MM.1S (cell line): ENCODE results near the gene ARHGAP1.
"Not testable (repeated sequence)": the region's sequence is repeated elsewhere in the genome, so short reads cannot be mapped to it uniquely, and the experiment has no call there.

ENCODE experiments used
- DNase-seq: peaks from one replicate; pipeline ENCODE4 v3.0.0-alpha.2; 2015
- H2AFZ ChIP-seq: fragments of 300-600 bp; sonication (generic); 2 replicates; pipeline ENCODE4 v1.6.0; 2016; ENCODE audit warnings: antibody characterized with exemption, low read length
- H3F3A ChIP-seq: fragments of 300-600 bp; sonication (generic); 2 replicates; pipeline ENCODE4 v1.6.1; 2016; ENCODE audit warnings: mild to moderate bottlenecking, antibody characterized with exemption, low read length, moderate library complexity, mixed read lengths; ENCODE audit not compliant: insufficient read depth
- H3K27ac ChIP-seq: fragments of 300-600 bp; sonication (generic); 2 replicates; pipeline ENCODE4 v1.5.1; 2016; ENCODE audit warnings: mild to moderate bottlenecking, low read length
- H3K27me3 ChIP-seq: fragments of 300-600 bp; sonication (generic); replicated peaks from 2 replicates; pipeline ENCODE4 v1.6.0; 2016; ENCODE audit warnings: low read length; ENCODE audit not compliant: insufficient read depth
- H3K36me3 ChIP-seq: fragments of 300-600 bp; sonication (generic); replicated peaks from 2 replicates; pipeline ENCODE4 v1.6.1; 2016; ENCODE audit warnings: mild to moderate bottlenecking, low read length, mixed read lengths; ENCODE audit not compliant: insufficient read depth
- H3K4me1 ChIP-seq: fragments of 300-600 bp; sonication (generic); 2 replicates; pipeline ENCODE4 v1.6.1; 2016; ENCODE audit warnings: low read length, mixed read lengths
- H3K4me2 ChIP-seq: fragments of 300-600 bp; sonication (generic); 2 replicates; pipeline ENCODE4 v1.6.0; 2016; ENCODE audit warnings: low read depth, low read length
- H3K4me3 ChIP-seq: fragments of 300-600 bp; sonication (generic); 2 replicates; pipeline ENCODE4 v1.5.1; 2016; ENCODE audit warnings: low read length, mixed read lengths
- H3K79me2 ChIP-seq: fragments of 300-600 bp; sonication (generic); 2 replicates; pipeline ENCODE4 v1.6.1; 2016; ENCODE audit warnings: mixed run types, low read length, mixed read lengths
- H3K9ac ChIP-seq: fragments of 300-600 bp; sonication (generic); 2 replicates; pipeline ENCODE4 v1.6.1; 2016; ENCODE audit warnings: low read length, mixed read lengths
- H3K9me2 ChIP-seq: fragments of 300-600 bp; sonication (generic); replicated peaks from 2 replicates; pipeline ENCODE4 v1.6.1; 2016; ENCODE audit warnings: mild to moderate bottlenecking, low read length, mixed read lengths; ENCODE audit not compliant: insufficient read depth
- H3K9me3 ChIP-seq: fragments of 300-600 bp; sonication (generic); replicated peaks from 2 replicates; pipeline ENCODE4 v1.6.1; 2016; ENCODE audit warnings: mild to moderate bottlenecking, low read length, mixed read lengths; ENCODE audit not compliant: insufficient read depth
- H4K20me1 ChIP-seq: fragments of 300-600 bp; sonication (generic); 2 replicates; pipeline ENCODE4 v1.6.1; 2016; ENCODE audit warnings: mild to moderate bottlenecking, low read length, moderate library complexity, mixed read lengths; ENCODE audit not compliant: insufficient read depth
- CTCF ChIP-seq: fragments of 300-600 bp; sonication (generic); IDR thresholded peaks from 2 replicates; pipeline ENCODE4 v1.5.1; 2016; ENCODE audit warnings: antibody characterized with exemption, low read length, mixed read lengths
- EZH2 ChIP-seq: fragments of 300-600 bp; sonication (generic); optimal IDR thresholded peaks from 2 replicates; pipeline ENCODE3; 2017; ENCODE audit warnings: low read depth, mild to moderate bottlenecking, antibody characterized with exemption, low read length, mixed read lengths
- EZH2phosphoT487 ChIP-seq: fragments of 300-600 bp; sonication (generic); IDR thresholded peaks from 2 replicates; pipeline ENCODE4 v1.6.1; 2018; ENCODE audit warnings: antibody characterized with exemption, low read length

Gene ARHGAP1

GRCh38 chr11:46671958-46672315, 28.5 kb downstream of the ARHGAP1 start:
- no peak for DNase-seq
- H2AFZ ChIP-seq: no peak overlapping the region
- peak overlapping the region; percentile 70; the same call in 1 of the 2 replicates for H3K27ac ChIP-seq
- H3K4me3 ChIP-seq: no peak overlapping the region
- no peaks in the 10 kb centered on the region for H3K9me2 ChIP-seq
- H3K79me2 ChIP-seq: peaks cover 12% of the 10 kb centered on the region
- H3K27me3 ChIP-seq: no peaks in the 10 kb centered on the region
- H3K9ac ChIP-seq: no peak overlapping the region
- peaks cover 36% of the 10 kb centered on the region for H3F3A ChIP-seq
- H3K4me2 ChIP-seq: no peak overlapping the region
- H3K36me3 ChIP-seq: peaks cover 7% of the 10 kb centered on the region; the same call in 1 of the 2 replicates
- no peaks in the 10 kb centered on the region for H4K20me1 ChIP-seq
- TF ChIP-seq CTCF (no peak), EZH2 (no peak), EZH2phosphoT487 (no peak)
- H3K9me3 ChIP-seq: no peaks in the 10 kb centered on the region
- peaks cover 49% of the 10 kb centered on the region for H3K4me1 ChIP-seq

GRCh38 chr11:46670521-46670920, 29.9 kb downstream of the ARHGAP1 start:
- not testable (repeated sequence) for H4K20me1 ChIP-seq, H3K9me2 ChIP-seq, DNase-seq, H3K36me3 ChIP-seq, H3K9me3 ChIP-seq, H3K4me3 ChIP-seq, H3K27me3 ChIP-seq, H3K9ac ChIP-seq
- Histone ChIP-seq H3K4me2 (peak overlapping the region; percentile 40; the same call in 1 of the 2 replicates), H3F3A (peaks cover 48% of the 10 kb centered on the region), H3K4me1 (peaks cover 61% of the 10 kb centered on the region), H3K27ac (peak overlapping the region; percentile 70), H2AFZ (0 out of 2 replicates have a peak overlapping the region, but pooled peaks have one; percentile 2), H3K79me2 (peaks cover 12% of the 10 kb centered on the region)

GRCh38 chr11:46669711-46670139, 30.7 kb downstream of the ARHGAP1 start:
- no peaks in the 10 kb centered on the region for H3K9me3 ChIP-seq
- no peaks in the 10 kb centered on the region for H3K27me3 ChIP-seq
- no peak for DNase-seq
- H3K27ac ChIP-seq: no peak overlapping the region
- peaks cover 48% of the 10 kb centered on the region for H3F3A ChIP-seq
- TF ChIP-seq EZH2 (no peak), CTCF (peak; percentile 24)
- peaks cover 7% of the 10 kb centered on the region; the same call in 1 of the 2 replicates for H3K36me3 ChIP-seq
- no peak overlapping the region for H3K4me2 ChIP-seq
- H4K20me1 ChIP-seq: no peaks in the 10 kb centered on the region
- no peak overlapping the region for H3K9ac ChIP-seq
- H2AFZ ChIP-seq: no peak overlapping the region
- H3K79me2 ChIP-seq: peaks cover 12% of the 10 kb centered on the region
- no peaks in the 10 kb centered on the region for H3K9me2 ChIP-seq
- no peak overlapping the region for H3K4me3 ChIP-seq
- peaks cover 61% of the 10 kb centered on the region for H3K4me1 ChIP-seq

GRCh38 chr11:46668480-46669085, 31.8 kb downstream of the ARHGAP1 start:
- peaks cover 61% of the 10 kb centered on the region for H3K4me1 ChIP-seq
- no peaks in the 10 kb centered on the region for H3K27me3 ChIP-seq
- peaks cover 12% of the 10 kb centered on the region for H3K79me2 ChIP-seq
- no peaks in the 10 kb centered on the region for H3K9me2 ChIP-seq
- no peak overlapping the region for H2AFZ ChIP-seq
- peaks cover 48% of the 10 kb centered on the region for H3F3A ChIP-seq
- H3K36me3 ChIP-seq: peaks cover 7% of the 10 kb centered on the region; the same call in 1 of the 2 replicates
- peak overlapping the region; percentile 92 for H3K27ac ChIP-seq
- no peak for DNase-seq
- no peaks in the 10 kb centered on the region for H4K20me1 ChIP-seq
- peak overlapping the region; percentile 23; the same call in 1 of the 2 replicates for H3K4me3 ChIP-seq
- peak overlapping the region; percentile 44; the same call in 1 of the 2 replicates for H3K9ac ChIP-seq
- H3K4me2 ChIP-seq: peak overlapping the region; percentile 76
- H3K9me3 ChIP-seq: no peaks in the 10 kb centered on the region
- TF ChIP-seq EZH2 (no peak), CTCF (no peak), EZH2phosphoT487 (no peak)
